Neural cell (in vitro differentiated cells): ENCODE data around the gene TAF1B. TPM values are rescaled to one million over a fixed set of nuclear protein-coding genes. Genes with fewer than 3 reads are reported as not detected.

Experiments
- H2AFZ ChIP-seq: fragments of 200-600, 300-800 bp; sonication (generic), shearing (Covaris generic); 2 replicates; pipeline ENCODE4 v1.6.0; 2014; ENCODE audit warnings: low read depth, mild to moderate bottlenecking, antibody characterized with exemption, low read length, moderate library complexity
- H3F3A ChIP-seq: fragments of 200-600 bp; shearing (Covaris generic); 2 replicates; pipeline ENCODE4 v1.6.1; 2016; ENCODE audit warnings: mild to moderate bottlenecking, moderate library complexity, mixed read lengths, antibody characterized with exemption, low read length; ENCODE audit not compliant: insufficient read depth, poor library complexity, severe bottlenecking
- H3K27ac ChIP-seq: fragments of 200-600, 300-800 bp; sonication (generic), shearing (Covaris generic); 2 replicates; pipeline ENCODE4 v1.5.1; 2014; ENCODE audit warnings: mild to moderate bottlenecking, low read length, moderate library complexity
- H3K27me3 ChIP-seq: fragments of 300-800, 200-600 bp; sonication (generic), shearing (Covaris generic); 2 replicates; pipeline ENCODE4 v1.6.0; 2014; ENCODE audit warnings: mild to moderate bottlenecking, low read depth, low read length, moderate library complexity; ENCODE audit not compliant: insufficient read depth
- H3K36me3 ChIP-seq: fragments of 300-800, 200-600 bp; sonication (generic), shearing (Covaris generic); 2 replicates; pipeline ENCODE4 v1.5.1; 2014; ENCODE audit warnings: mild to moderate bottlenecking, antibody characterized with exemption, low read length, moderate library complexity; ENCODE audit not compliant: insufficient read depth
- H3K4me2 ChIP-seq: fragments of 300-800, 200-600 bp; sonication (generic), shearing (Covaris generic); 2 replicates; pipeline ENCODE4 v1.6.0; 2014; ENCODE audit warnings: mild to moderate bottlenecking, low read length
- H3K4me3 ChIP-seq: fragments of 300-800, 200-600 bp; sonication (generic), shearing (Covaris generic); 2 replicates; pipeline ENCODE4 v1.5.1; 2014; ENCODE audit warnings: mild to moderate bottlenecking, low read length, moderate library complexity
- H3K79me2 ChIP-seq: fragments of 200-600 bp; shearing (Covaris generic); replicated peaks from 2 replicates; pipeline ENCODE4 v1.6.0; 2014; ENCODE audit warnings: mild to moderate bottlenecking, low read length, moderate library complexity; ENCODE audit not compliant: insufficient read depth
- H3K9ac ChIP-seq: fragments of 300-800, 200-600 bp; sonication (generic), shearing (Covaris generic); 2 replicates; pipeline ENCODE4 v1.6.1; 2016; ENCODE audit warnings: mild to moderate bottlenecking, low read length, mixed read lengths
- H3K9me2 ChIP-seq: fragments of 200-600 bp; shearing (Covaris generic); 2 replicates; pipeline ENCODE4 v1.6.1; 2016; ENCODE audit warnings: mild to moderate bottlenecking, low read length, mixed read lengths; ENCODE audit not compliant: insufficient read depth
- H3K9me3 ChIP-seq: fragments of 200-600, 300-800 bp; sonication (generic), shearing (Covaris generic); 2 replicates; pipeline ENCODE4 v1.6.1; 2016; ENCODE audit warnings: mild to moderate bottlenecking, mixed run types, low read length, moderate library complexity, mixed read lengths
- H4K20me1 ChIP-seq: fragments of 200-600 bp; shearing (Covaris generic); 2 replicates; pipeline ENCODE4 v1.6.1; 2016; ENCODE audit warnings: mild to moderate bottlenecking, mixed run types; ENCODE audit not compliant: insufficient read depth
- EP300 ChIP-seq: fragments of 450-650 bp; conservative IDR thresholded peaks from 2 replicates; pipeline ENCODE4 v1.6.1; 2014; ENCODE audit warnings: antibody characterized with exemption, mild to moderate bottlenecking, moderate library complexity; ENCODE audit not compliant: poor library complexity, severe bottlenecking
- EZH2 ChIP-seq: fragments of 200-600, 300-800 bp; shearing (Covaris generic), sonication (generic); IDR thresholded peaks from 2 replicates; pipeline ENCODE4 v1.6.1; 2014; ENCODE audit warnings: antibody characterized with exemption, low read length, borderline replicate concordance, mild to moderate bottlenecking; ENCODE audit not compliant: insufficient read depth, poor library complexity, severe bottlenecking
- MXI1 ChIP-seq: fragments of 450-650 bp; conservative IDR thresholded peaks from 2 replicates; pipeline ENCODE4 v1.6.1; 2014; ENCODE audit warnings: antibody characterized with exemption, mild to moderate bottlenecking; ENCODE audit not compliant: poor library complexity, severe bottlenecking
- POLR2AphosphoS5 ChIP-seq: IDR thresholded peaks from 2 replicates; pipeline ENCODE4 v1.6.1; 2012
- RAD21 ChIP-seq: fragments of 450-650 bp; conservative IDR thresholded peaks from 2 replicates; pipeline ENCODE4 v1.6.1; 2014; ENCODE audit warnings: antibody characterized with exemption, mild to moderate bottlenecking, moderate library complexity
- SMC3 ChIP-seq: fragments of 450-650 bp; conservative IDR thresholded peaks from 2 replicates; pipeline ENCODE4 v1.6.1; 2014; ENCODE audit warnings: antibody characterized with exemption, mild to moderate bottlenecking, moderate library complexity; ENCODE audit not compliant: poor library complexity
- TAF1 ChIP-seq: IDR thresholded peaks from 2 replicates; pipeline ENCODE4 v1.6.1; 2012; ENCODE audit warnings: low read depth
- polyA plus RNA-seq: library from polyadenylated mRNA; depleted of rRNA; stranded (reverse); fragments of >200 nt; gene quantifications from 2 replicates; pipeline ENCODE4 v1.2.3, GENCODE V29; 2014
- TF ChIP-seq, protein P1 (sequence below): fragments of 450-650 bp; IDR thresholded peaks from 2 replicates; pipeline ENCODE4 v1.5.1; 2014; ENCODE audit warnings: antibody characterized with exemption, mild to moderate bottlenecking, moderate library complexity; ENCODE audit not compliant: poor library complexity, severe bottlenecking
- TF ChIP-seq, protein P2 (sequence below): IDR thresholded peaks from 2 replicates; pipeline ENCODE4 v1.6.1; 2012; ENCODE audit warnings: borderline replicate concordance

TAF1B gene
- polyA plus RNA-seq, 1 donor from 2014 or later, result 11.2 TPM

DNA sequence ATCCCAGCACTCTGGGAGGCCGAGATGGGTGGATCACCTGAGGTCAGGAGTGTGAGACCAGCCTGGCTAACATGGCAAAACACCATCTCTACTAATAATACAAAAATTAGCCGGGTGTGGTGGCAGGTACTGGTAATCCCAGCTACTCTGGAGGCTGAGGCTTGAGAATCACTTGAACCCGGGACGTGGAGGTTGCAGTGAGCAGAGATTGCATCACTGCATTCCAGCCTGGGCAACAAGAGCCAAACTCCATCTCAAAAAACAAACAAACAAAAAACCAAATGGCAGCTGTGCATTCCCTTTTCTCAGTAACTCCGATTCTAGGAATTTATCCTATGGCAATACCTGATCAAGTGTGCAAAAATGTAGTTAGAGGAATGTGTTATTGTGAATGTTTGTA lies 103.5 kb downstream of the TAF1B start:
- peaks cover 11% of the 10 kb centered on the region for H3K27me3 ChIP-seq
- no peaks in the 10 kb centered on the region for H4K20me1 ChIP-seq
- no peak overlapping the region for H3K4me3 ChIP-seq
- H3K79me2 ChIP-seq, result no peaks in the 10 kb centered on the region
- TF ChIP-seq MXI1, result no peak
- TF ChIP-seq EZH2, result no peak
- TF ChIP-seq TAF1, result no peak
- no peak for TF ChIP-seq RAD21
- TF ChIP-seq EP300, result no peak
- TF ChIP-seq, protein P1, sequence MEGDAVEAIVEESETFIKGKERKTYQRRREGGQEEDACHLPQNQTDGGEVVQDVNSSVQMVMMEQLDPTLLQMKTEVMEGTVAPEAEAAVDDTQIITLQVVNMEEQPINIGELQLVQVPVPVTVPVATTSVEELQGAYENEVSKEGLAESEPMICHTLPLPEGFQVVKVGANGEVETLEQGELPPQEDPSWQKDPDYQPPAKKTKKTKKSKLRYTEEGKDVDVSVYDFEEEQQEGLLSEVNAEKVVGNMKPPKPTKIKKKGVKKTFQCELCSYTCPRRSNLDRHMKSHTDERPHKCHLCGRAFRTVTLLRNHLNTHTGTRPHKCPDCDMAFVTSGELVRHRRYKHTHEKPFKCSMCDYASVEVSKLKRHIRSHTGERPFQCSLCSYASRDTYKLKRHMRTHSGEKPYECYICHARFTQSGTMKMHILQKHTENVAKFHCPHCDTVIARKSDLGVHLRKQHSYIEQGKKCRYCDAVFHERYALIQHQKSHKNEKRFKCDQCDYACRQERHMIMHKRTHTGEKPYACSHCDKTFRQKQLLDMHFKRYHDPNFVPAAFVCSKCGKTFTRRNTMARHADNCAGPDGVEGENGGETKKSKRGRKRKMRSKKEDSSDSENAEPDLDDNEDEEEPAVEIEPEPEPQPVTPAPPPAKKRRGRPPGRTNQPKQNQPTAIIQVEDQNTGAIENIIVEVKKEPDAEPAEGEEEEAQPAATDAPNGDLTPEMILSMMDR, result no peak
- no peak overlapping the region for H3K9ac ChIP-seq
- H3K9me3 ChIP-seq, result no peaks in the 10 kb centered on the region
- no peaks in the 10 kb centered on the region for H3K36me3 ChIP-seq
- H3K9me2 ChIP-seq, result no peaks in the 10 kb centered on the region
- no peak overlapping the region for H3K4me2 ChIP-seq
- no peak overlapping the region for H2AFZ ChIP-seq
- no peak overlapping the region for H3K27ac ChIP-seq
- no peaks in the 10 kb centered on the region for H3F3A ChIP-seq

DNA sequence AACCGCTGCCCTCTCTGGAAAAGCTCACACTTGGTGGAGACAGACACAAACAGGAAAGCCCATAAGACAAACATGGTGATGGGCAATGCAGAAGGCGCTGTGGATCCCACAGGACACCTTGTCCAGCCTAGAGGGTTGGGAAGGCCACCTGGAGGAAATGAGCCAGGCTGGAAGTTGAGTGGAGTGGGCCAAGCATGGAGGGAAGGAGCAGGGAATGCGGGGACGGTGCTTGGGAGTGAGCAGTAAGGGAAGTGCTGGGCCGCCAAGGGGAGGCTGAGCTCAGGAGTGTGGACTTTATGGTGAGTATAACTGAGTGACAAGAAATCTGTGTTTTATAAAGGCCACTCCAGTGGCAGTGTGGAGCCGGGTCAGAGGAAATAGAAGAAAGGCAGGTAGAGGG lies 105.4 kb downstream of the TAF1B start:
- Histone ChIP-seq H3K79me2 (no peaks in the 10 kb centered on the region), H3K27ac (no peak overlapping the region), H3K4me3 (no peak overlapping the region), H3K4me2 (no peak overlapping the region), H3K36me3 (no peaks in the 10 kb centered on the region), H4K20me1 (no peaks in the 10 kb centered on the region), H3F3A (no peaks in the 10 kb centered on the region), H3K9ac (no peak overlapping the region), H3K9me2 (no peaks in the 10 kb centered on the region), H3K9me3 (no peaks in the 10 kb centered on the region), H3K27me3 (peaks cover 11% of the 10 kb centered on the region), H2AFZ (no peak overlapping the region)
- TF ChIP-seq POLR2AphosphoS5, result no peak

DNA sequence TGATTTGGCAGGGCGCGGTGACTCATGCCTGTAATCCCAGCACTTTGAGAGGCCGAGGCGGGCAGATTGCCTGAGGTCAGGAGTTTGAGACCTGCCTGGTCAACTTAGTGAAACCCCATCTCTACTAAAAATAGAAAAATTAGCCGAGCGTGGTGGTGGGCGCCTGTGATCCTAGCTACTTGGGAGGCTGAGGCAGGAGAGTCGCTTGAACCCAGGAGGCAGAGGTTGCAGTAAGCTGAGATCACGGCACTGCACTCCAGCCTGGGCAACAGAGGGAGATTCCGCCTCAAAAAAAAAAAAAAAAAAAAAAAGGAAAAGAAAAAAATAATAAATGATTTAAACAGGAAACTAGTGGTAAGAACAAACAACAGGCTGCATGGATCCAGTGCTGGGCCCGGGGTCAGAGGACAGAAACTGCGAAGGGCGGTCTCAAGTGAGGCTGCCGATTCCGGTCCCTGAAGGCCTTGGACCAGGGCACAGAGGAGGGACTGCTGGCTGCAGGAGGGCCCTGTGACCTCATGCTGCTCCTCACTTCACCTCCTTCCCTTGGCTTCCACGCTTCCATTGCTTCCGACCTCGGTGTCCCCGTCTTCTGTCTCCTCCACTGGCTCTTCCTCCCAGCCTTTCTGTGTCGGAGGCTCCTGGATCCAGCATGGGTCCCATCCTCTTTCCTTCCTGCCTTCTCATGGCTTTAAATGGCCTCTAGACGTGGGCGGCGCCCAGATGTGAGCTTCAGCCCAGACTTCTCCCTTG lies 106.1 kb downstream of the TAF1B start:
- Histone ChIP-seq H3K27ac (no peak overlapping the region), H2AFZ (no peak overlapping the region), H4K20me1 (no peaks in the 10 kb centered on the region), H3K9me3 (no peaks in the 10 kb centered on the region), H3K4me2 (no peak overlapping the region), H3K79me2 (no peaks in the 10 kb centered on the region), H3K9ac (no peak overlapping the region), H3K27me3 (peaks cover 11% of the 10 kb centered on the region), H3K4me3 (no peak overlapping the region), H3K36me3 (no peaks in the 10 kb centered on the region), H3F3A (no peaks in the 10 kb centered on the region), H3K9me2 (no peaks in the 10 kb centered on the region)
- TF ChIP-seq POLR2AphosphoS5 (no peak), RAD21 (no peak), TAF1 (no peak), EZH2 (no peak), SMC3 (no peak), EP300 (no peak), MXI1 (no peak)
- TF ChIP-seq, protein P1, result no peak
- TF ChIP-seq, protein P2, sequence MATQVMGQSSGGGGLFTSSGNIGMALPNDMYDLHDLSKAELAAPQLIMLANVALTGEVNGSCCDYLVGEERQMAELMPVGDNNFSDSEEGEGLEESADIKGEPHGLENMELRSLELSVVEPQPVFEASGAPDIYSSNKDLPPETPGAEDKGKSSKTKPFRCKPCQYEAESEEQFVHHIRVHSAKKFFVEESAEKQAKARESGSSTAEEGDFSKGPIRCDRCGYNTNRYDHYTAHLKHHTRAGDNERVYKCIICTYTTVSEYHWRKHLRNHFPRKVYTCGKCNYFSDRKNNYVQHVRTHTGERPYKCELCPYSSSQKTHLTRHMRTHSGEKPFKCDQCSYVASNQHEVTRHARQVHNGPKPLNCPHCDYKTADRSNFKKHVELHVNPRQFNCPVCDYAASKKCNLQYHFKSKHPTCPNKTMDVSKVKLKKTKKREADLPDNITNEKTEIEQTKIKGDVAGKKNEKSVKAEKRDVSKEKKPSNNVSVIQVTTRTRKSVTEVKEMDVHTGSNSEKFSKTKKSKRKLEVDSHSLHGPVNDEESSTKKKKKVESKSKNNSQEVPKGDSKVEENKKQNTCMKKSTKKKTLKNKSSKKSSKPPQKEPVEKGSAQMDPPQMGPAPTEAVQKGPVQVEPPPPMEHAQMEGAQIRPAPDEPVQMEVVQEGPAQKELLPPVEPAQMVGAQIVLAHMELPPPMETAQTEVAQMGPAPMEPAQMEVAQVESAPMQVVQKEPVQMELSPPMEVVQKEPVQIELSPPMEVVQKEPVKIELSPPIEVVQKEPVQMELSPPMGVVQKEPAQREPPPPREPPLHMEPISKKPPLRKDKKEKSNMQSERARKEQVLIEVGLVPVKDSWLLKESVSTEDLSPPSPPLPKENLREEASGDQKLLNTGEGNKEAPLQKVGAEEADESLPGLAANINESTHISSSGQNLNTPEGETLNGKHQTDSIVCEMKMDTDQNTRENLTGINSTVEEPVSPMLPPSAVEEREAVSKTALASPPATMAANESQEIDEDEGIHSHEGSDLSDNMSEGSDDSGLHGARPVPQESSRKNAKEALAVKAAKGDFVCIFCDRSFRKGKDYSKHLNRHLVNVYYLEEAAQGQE, result no peak
